Activated CD4-positive, alpha-beta T cell treated with anti-CD3 and anti-CD28 coated beads, Interleukin-2, Interleukin-6, amounts not matched to agents 100 ng/mL and 50 ng/mL, durations not matched to agents 16 hours and 8 hours (primary cell): ENCODE results near the gene SRD5A1.
A peak's percentile ranks its signal among the peaks of the same experiment; 100 is the strongest.

Source experiments
- DNase-seq: peaks from one replicate; pipeline ENCODE4 v3.0.0-alpha.2; 2020

The SRD5A1 gene

DNA sequence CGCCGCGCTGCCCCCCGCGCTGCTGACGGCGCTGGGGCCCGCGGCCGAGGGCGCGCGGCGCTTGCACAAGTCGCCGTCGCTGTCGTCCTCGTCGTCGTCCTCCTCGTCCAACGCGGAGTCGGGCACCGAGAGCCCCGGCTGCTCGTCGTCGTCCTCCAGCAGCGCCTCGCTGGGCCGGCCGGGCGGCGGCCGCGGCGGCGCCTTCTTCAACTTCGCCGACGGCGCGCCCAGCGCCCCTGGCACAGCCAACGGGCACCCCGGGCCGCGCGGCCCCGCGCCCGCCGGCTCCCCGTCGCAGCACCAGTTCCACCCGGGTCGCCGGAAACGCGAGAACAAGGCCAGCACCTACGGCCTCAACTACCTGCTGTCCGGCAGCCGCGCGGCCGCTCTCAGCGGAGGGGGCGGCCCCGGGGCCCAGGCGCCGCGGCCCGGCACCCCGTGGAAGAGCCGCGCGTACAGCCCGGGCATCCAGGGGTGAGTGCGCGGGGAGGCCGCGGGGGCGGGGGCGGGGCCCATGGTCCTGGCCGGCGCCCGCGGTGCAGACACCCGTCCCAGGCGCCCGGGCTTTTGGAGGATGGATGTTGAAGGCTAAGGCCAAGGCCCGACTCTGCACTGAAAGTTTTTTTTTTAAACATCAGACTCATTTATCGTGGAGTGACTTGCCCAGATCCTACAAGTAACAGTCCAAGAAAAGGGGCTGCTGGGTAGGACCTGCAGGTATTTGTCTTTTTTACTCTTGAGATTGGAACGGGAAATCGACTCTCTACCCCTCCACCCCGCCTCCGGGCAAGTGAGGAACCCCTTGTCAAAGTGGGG, 81.2 kb downstream of the SRD5A1 start:
- peak; percentile 26 for DNase-seq

DNA sequence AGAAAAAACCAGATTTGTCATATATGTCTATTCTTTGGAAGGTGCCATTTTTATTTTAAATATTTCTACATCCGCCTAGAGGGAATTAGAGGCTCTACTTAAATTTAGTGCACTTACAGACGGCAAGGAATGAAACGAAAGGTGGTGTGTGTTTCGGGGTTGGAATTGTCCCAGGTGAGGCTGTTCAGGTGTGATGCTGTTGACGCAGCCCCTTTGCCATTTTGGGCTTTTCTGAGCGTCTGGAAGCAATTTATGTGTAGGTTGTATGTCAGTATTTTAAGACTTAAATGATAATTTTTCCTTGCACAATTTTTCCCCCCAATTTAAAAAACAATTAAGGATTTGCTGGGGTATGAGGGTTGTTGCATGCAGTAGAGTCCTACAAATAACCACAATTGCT, 82.0 kb downstream of the SRD5A1 start:
- DNase-seq: no peak

DNA sequence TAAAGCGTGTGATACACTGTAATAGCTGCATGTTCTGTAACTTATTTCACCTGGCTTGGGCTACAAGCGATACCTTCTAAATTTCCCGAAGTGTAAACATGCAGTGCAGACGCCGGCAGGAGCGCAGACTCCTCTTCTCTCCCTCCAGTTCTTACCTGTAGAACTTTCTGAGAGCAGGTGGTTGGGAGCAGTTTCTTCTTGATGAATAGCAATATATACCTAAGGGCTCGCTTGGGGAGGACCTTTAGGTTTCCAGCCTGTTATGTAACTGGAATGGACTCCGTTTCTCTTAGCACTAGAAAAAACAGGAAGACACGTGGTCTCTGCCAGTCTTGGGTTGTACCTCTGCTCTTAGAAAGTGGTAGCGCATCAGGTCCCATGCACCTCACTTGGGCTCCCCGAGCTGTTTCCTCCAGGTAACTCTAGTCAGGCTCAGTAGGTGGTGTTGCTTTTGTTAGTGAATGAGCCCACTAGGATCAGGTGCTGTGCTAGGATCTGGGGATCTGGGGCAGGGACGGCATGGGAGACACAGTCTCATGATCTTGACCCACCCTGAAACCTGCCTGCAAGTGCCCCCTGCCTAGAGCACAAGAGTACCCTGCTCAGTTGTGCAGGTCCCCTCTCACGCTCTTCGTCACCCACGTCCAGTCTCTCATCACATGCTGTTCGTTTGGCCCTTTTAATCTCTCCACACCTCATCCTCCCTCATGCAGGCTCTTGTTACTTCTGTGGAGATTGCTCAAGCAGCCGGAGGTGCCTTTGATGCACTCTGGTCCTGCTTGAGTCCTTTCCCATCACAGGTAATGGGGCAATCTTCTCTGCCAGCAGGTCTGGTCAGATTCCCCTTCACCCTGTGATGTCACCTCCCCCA, 82.8 kb downstream of the SRD5A1 start:
- DNase-seq: peak; percentile 30

DNA sequence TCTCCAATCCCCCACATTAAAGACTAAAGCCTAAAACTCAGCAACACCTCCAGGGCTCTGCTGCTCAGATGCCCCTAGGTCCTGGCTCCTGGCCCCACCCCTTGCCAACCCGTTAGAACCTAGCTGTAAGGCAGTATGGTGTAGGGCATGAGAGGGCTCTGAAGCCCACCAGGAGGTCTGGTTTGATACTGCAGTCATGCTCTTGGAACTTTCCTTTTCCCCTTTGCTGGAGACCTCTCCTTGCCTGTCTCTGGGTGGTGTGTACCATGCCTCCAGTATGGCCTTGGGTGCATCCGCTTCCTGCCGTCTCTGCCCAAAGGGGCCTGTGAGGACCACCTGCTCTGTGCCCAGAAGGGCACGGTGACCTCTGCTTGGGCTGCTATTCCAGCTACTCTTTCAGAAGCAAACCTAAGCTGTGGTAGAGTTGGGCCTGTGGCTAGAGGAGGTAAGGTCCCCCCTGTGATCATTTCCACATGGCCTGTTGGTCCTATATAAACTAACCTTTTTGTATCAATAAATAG, 83.4 kb downstream of the SRD5A1 start:
- DNase-seq: no peak

DNA sequence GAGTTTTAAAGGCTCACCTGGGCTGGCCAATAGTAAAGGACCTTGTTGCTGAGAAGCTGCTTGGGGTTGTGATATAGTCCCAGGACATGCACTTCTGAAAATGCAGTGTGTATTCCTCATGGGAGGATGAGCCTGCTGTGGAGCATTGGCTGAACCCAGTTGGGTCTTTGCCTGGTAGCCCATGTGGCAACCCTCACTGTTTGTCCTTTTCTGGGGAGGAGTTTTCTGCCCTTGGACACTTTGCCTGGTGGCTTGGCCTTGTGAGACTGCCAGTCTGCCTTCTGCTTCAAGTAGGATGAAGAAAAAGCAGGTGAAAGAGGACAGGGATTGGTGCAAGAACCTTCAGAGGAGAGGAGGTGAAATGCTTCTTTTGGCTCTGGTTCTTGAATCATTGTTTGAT, 84.0 kb downstream of the SRD5A1 start:
- DNase-seq: no peak

DNA sequence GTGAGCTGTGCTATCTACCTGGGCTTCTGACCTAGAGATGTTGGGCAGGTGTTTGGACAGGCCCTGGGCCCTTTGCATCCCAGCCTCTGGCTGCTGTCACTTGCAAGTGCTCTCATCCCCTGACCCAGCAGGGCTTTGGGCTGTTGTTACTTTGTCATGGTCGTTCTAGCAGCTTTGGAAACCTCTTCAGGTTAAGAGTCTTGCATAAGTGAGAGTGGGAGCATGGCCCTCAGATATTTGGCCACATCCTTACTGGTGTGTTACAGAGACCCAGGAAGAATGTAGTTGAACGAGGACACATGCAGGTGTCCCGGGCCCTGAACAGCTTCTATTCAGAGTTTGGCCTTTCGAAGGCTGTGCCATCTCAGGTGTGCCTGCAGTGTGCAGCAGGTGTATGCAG, 84.4 kb downstream of the SRD5A1 start:
- DNase-seq: no peak

DNA sequence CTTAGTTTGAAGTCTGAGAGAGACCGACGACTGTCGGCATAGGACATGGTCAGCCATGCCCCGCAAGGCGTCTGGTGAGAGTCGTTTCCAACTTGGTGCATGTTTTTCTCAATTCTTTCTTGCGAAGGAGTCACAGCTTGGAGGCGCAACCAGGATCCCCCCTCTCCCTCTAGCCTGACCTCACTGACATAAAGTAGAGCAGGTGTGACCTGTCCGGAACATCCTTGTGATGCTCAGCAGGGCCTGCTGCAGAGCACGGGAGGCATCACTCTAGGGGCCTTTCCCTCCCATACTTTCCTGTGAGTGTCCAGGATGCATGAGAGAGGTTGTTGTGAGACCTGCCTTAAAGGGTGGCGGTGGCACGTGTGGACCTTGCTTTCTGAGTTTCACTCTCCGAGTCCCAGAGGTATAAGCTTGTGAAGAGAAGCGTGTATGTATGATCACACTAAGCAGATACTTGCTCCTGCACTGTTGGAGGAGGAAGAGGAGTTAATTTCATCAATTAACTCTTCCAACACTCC, 85.0 kb downstream of the SRD5A1 start:
- DNase-seq: no peak

DNA sequence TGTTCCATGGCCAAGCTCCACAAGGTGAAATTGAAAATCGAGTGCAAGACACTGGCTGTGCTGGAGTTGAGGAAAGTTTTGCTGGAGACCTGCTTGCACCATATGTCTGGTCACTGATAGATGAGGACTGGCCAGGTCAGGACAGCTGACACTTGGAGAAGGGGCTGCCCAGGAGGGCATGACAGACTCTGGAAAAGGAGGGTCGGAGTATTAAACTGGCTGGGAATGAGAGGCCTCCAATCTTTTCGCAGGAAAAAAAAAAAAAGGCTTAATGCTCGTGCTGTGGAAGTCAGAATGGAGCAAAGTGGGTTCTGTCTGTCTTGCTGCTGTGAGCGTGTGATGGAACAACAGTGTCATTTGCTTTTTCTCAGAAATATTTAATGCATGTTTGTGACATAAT, 85.5 kb downstream of the SRD5A1 start:
- DNase-seq: no peak

DNA sequence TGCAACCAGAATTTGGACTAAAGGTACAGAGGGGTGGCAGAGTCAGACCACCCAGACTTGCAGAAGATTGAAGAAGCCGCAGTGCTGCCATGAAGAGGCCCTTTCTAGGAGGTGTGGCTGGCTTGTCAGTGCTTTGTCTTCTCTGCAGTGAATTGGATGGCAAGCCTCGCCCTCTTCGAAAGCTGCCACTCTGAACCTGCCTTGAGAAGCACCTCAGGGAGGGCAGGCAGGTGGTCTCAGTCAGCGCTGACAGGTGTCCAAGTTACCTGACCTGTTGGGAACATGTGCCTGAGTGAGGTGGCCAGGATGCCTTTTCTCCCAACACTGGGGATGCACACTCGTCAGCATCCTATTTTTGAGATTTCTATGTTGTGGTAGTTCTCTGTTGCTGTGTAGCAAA, 86.2 kb downstream of the SRD5A1 start:
- no peak for DNase-seq

DNA sequence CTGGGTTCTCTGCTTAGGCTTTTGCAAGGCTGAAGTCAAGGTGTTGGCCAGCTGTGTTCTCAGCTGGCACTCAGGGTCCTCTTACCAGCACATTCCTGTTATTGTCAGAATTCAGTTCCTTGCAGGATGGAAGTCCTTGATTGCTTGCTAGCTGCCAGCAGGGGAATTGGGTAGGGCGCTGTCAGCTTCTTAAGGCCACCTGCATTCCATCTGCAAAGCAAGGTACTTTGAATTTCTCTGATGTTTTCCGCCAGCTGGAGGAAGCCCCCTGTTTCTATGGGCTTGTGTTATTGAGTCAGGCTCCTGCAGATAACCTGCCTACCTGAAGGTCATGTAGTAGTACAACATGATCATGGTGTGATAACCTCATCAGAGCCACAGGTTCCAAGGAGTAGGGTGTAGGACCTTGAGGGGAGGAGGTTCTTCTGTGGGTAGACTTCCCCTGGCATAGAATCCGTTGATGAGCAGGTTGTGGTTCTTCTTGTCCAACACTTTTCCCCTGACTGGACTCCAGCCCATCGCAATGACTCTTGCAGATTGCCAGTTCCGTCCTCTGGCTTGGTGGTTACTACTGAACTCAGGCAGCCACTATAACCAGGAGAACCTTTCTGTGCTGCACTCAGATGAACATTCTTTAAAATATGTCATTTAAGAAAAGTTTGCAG, 86.8 kb downstream of the SRD5A1 start:
- no peak for DNase-seq

DNA sequence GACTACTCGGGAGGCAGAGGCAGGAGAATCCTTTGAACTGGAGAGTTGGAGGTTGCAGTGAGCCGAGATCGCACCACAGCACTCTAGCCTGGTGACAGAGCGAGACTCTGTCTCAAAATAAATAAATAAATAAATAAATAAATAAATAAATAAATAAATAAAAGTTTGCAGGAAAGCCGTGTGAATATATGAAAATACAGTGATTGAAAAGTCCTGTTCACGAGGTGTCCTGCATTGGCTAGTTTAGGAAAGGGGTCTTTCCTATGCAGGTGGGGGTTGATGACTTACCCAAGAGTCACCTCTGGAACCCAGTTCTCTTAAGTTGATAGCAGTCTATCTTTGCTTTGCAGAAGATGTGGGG, 87.3 kb downstream of the SRD5A1 start:
- DNase-seq: no peak

DNA sequence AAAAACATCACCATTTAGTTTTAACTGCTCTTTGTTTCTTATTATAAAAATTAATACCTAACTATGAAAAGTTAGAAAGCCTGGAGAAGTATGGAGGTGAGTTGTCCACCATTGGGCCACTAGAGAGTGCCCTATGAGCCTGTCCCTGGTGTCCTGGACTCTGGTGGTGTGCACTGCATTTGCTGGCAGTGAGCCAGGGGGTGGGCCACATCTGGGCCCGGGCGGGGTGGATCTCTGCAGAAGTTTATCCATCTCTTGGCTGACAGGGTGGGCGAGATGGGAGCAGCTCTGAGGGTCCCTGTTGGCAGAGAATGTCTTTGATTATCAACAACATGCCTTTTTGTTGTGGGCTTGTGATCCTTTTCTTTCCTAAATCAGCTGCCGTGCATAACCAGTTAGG, 88.2 kb downstream of the SRD5A1 start:
- no peak for DNase-seq

DNA sequence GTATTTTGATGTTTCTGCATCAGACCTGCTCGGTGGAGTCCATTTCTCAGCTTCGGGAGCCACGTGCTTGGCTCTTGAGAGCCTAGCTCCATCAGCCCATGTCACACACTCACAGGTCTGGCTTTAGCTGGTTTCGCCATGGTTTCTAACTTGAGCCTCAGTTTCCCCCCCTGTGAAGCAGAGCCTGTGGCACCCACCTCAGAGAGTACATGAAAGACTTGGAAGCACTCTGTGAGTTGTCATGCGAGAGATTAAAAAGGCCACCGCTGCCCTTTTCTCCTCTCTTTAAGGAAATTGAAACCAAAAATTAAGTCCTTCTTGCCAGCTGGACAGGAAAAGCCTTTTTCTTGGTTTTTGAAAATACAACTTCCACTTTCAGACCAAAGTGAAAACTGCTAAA, 88.8 kb downstream of the SRD5A1 start:
- no peak for DNase-seq

DNA sequence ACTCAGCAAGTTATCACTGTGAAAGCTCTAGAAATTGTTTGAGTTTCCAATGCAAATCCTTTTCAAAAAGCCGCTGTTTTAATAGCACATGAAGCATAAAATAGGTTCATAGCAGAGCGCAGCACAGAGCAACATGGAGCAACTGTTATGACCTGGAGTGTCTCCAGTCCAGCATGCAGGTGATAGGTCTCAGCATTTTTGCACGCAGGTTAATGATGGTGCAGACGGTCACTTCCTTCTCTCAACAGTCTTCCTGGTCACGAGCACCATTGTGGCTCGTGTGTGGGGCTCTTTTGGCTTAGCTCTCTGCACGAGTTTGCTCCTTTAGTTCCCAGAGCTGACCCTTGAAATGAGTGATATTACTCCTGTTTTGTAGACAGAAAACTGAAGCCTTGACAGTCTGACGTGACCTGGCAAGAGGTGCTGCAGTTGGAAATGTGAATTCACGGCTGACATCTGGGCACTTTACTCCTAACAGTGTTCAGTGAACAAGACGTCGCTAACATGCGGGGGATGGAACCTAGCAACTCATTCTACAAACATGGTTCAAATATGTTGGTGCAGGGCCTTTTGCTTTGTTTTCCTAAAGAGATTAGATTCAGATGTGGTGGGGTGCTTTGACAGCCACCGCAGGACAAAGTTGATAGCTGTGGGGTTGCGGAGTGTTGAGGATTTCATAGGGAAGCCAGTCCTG, 90.0 kb downstream of the SRD5A1 start:
- no peak for DNase-seq

DNA sequence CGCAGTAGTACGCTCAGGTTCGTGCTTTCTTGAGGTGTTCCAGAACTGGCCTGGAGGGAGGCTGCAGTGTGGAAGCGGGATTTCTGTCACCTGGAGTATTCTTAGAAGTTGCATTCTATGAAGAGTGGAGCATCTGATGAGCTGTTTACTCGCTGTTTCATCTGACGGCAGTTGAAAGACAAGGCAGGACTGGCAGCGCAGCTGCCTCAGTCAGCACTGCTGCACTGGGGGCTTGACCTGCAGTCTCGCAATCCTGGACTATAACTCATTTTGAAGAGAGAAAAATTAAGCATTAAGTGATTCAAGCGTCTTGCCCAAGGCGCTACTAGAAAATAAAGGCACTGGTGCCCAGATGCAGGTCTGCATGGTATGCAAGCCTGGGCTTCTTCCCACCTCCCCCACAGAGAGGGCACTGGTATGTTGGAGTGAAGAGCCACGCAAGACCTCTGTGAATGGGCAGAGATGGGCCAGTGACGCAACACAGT, 90.6 kb downstream of the SRD5A1 start:
- DNase-seq: no peak
